H1 (cell line): ENCODE measurements around the gene REELD1. TPM values are rescaled to one million over a fixed set of nuclear protein-coding genes. Genes with fewer than 3 reads are reported as not detected.

Experiments used
- CTCF ChIA-PET: fragments of 300-600 bp; sonication (Branson Sonifier 250); formaldehyde crosslinking; loops from one replicate; lab custom pipeline; 2021; ENCODE audit not compliant: partially characterized antibody; lab: Charles Lee
- POLR2A ChIA-PET: fragments of 300-600 bp; sonication (Branson Sonifier 250); formaldehyde crosslinking; loops from one replicate; lab custom pipeline; 2021; ENCODE audit warnings: inconsistent platforms; ENCODE audit not compliant: partially characterized antibody; lab: Charles Lee
- DNase-seq, 2 experiments: peaks; one replicate each; pipeline versions ENCODE4 v3.0.0 to v3.0.0-alpha.2; 2010 to 2022; ENCODE audit warnings: low spot score in 2 of 2, low read depth in 1 of 2, mixed read lengths in 1 of 2
- FAIRE-seq: peaks from 2 replicates; lab custom pipeline; 2011; peaks lifted over from hg19 to GRCh38; lab: Jason Lieb, UNC
- H2AFZ ChIP-seq: 2 replicates; pipeline ENCODE4 v1.8.1; 2012; ENCODE audit warnings: low read length, inconsistent platforms
- H2AK5ac ChIP-seq: 2 replicates; pipeline ENCODE4 v1.6.1; 2013; ENCODE audit warnings: low read depth, low read length
- H2BK120ac ChIP-seq: replicated peaks from 2 replicates; pipeline ENCODE3; 2013; ENCODE audit warnings: low read depth, low read length, inconsistent platforms
- H2BK12ac ChIP-seq: 2 replicates; pipeline ENCODE4 v1.6.1; 2013; ENCODE audit warnings: low read depth, low read length
- H2BK15ac ChIP-seq: 2 replicates; pipeline ENCODE4 v1.6.1; 2013; ENCODE audit warnings: low read length
- H2BK20ac ChIP-seq: 2 replicates; pipeline ENCODE4 v1.6.1; 2013; ENCODE audit warnings: low read length
- H2BK5ac ChIP-seq: 2 replicates; pipeline ENCODE4 v1.6.1; 2013; ENCODE audit warnings: low read depth, low read length
- H3K14ac ChIP-seq: 2 replicates; pipeline ENCODE4 v1.6.1; 2013; ENCODE audit warnings: inconsistent platforms; ENCODE audit not compliant: insufficient read length
- H3K18ac ChIP-seq: 2 replicates; pipeline ENCODE4 v1.6.1; 2013; ENCODE audit warnings: low read length; ENCODE audit errors: extremely low read depth
- H3K23ac ChIP-seq: 2 replicates; pipeline ENCODE4 v1.6.1; 2013; ENCODE audit warnings: inconsistent platforms; ENCODE audit not compliant: insufficient read length
- H3K23me2 ChIP-seq: 2 replicates; pipeline ENCODE4 v1.6.1; 2013; ENCODE audit warnings: low read depth, low read length
- H3K27ac ChIP-seq: 2 replicates; pipeline ENCODE4 v1.6.1; 2011; ENCODE audit warnings: low read depth, low read length, inconsistent platforms
- H3K27me3 ChIP-seq, 4 experiments: replicated peaks in 1 of 4; 1 replicate in 1 of 4; 2 replicates in 3 of 4; pipeline versions ENCODE4 v1.6.1 to v1.8.1; 2011 to 2013; ENCODE audit warnings: low read length in 3 of 4, mild to moderate bottlenecking in 3 of 4, inconsistent platforms in 2 of 4, mixed read lengths in 2 of 4, moderate library complexity in 1 of 4; ENCODE audit not compliant: control insufficient read depth in 3 of 4, insufficient read depth in 3 of 4; ENCODE audit errors: extremely low read depth in 1 of 4
- H3K36me3 ChIP-seq, 4 experiments: 2 replicates each; pipeline versions ENCODE4 v1.6.1 to v1.8.1; 2011 to 2013; ENCODE audit warnings: mild to moderate bottlenecking in 4 of 4, low read length in 3 of 4, moderate library complexity in 2 of 4, control low read depth in 1 of 4, inconsistent platforms in 1 of 4; ENCODE audit not compliant: insufficient read depth in 4 of 4, control insufficient read depth in 2 of 4
- H3K4ac ChIP-seq: replicated peaks from 2 replicates; pipeline ENCODE3; 2013; ENCODE audit warnings: low read length, low read depth, mixed read lengths, inconsistent platforms; ENCODE audit not compliant: insufficient read length
- H3K4me1 ChIP-seq, 4 experiments: replicated peaks in 1 of 4; 1 replicate in 1 of 4; 2 replicates in 3 of 4; pipeline versions ENCODE4 v1.6.1 to v1.8.1; 2011 to 2013; ENCODE audit warnings: low read length in 3 of 4, inconsistent platforms in 2 of 4, mixed read lengths in 1 of 4; ENCODE audit not compliant: insufficient read depth in 4 of 4, control insufficient read depth in 3 of 4
- H3K4me2 ChIP-seq, 2 experiments: 2 replicates each; pipeline versions ENCODE4 v1.6.1 to v1.8.1; 2011 to 2013; ENCODE audit warnings: low read depth in 2 of 2, low read length in 2 of 2, control low read depth in 1 of 2, inconsistent platforms in 1 of 2, mild to moderate bottlenecking in 1 of 2; ENCODE audit not compliant: insufficient read depth in 1 of 2
- H3K4me3 ChIP-seq, 4 experiments: fragments of 200-600, 300-600 bp in 1 of 4; sonication (generic), shearing (Covaris generic), sonication (Bioruptor Twin) in 1 of 4; 2 replicates each; pipeline versions ENCODE4 v1.5.1 to v1.8.1; 2011 to 2016; ENCODE audit warnings: low read length in 4 of 4, low read depth in 3 of 4, control low read depth in 2 of 4, inconsistent platforms in 2 of 4, mild to moderate bottlenecking in 2 of 4, mixed read lengths in 1 of 4, moderate library complexity in 1 of 4; ENCODE audit not compliant: insufficient read depth in 2 of 4; ENCODE audit errors: extremely low read depth in 1 of 4
- H3K56ac ChIP-seq: replicated peaks from 2 replicates; pipeline ENCODE3; 2013; ENCODE audit warnings: low read depth, mild to moderate bottlenecking, mixed read lengths, low read length, inconsistent platforms; ENCODE audit not compliant: insufficient read length
- H3K79me1 ChIP-seq: 2 replicates; pipeline ENCODE4 v1.6.1; 2013; ENCODE audit warnings: low read depth, low read length, control low read depth
- H3K79me2 ChIP-seq, 2 experiments: 2 replicates each; pipeline versions ENCODE4 v1.6.1 to v1.8.1; 2012 to 2013; ENCODE audit warnings: low read length in 2 of 2, mild to moderate bottlenecking in 2 of 2, inconsistent platforms in 1 of 2; ENCODE audit not compliant: insufficient read depth in 2 of 2, control insufficient read depth in 1 of 2
- H3K9ac ChIP-seq, 4 experiments: replicated peaks in 1 of 4; 1 replicate in 1 of 4; 2 replicates in 3 of 4; pipeline versions ENCODE4 v1.6.1 to v1.8.1; 2011 to 2013; ENCODE audit warnings: low read depth in 3 of 4, low read length in 3 of 4, control low read depth in 2 of 4, mild to moderate bottlenecking in 2 of 4, moderate library complexity in 2 of 4, inconsistent platforms in 1 of 4; ENCODE audit errors: extremely low read depth in 1 of 4
- H3K9me3 ChIP-seq, 2 experiments: 2 replicates each; pipeline versions ENCODE4 v1.6.1 to v1.8.1; 2012 to 2013; ENCODE audit warnings: mild to moderate bottlenecking in 2 of 2, moderate library complexity in 2 of 2, control low read depth in 1 of 2, inconsistent platforms in 1 of 2, low read depth in 1 of 2, low read length in 1 of 2, mixed read lengths in 1 of 2; ENCODE audit not compliant: insufficient read depth in 2 of 2
- H4K20me1 ChIP-seq, 2 experiments: replicated peaks in 1 of 2; 2 replicates each; pipeline versions ENCODE3 to v1.8.1; 2011 to 2013; ENCODE audit warnings: inconsistent platforms in 2 of 2, low read length in 2 of 2, mild to moderate bottlenecking in 1 of 2; ENCODE audit not compliant: insufficient read depth in 2 of 2, control insufficient read depth in 1 of 2
- H4K5ac ChIP-seq: 2 replicates; pipeline ENCODE4 v1.6.1; 2013; ENCODE audit warnings: low read length, low read depth, mixed read lengths, inconsistent platforms; ENCODE audit not compliant: insufficient read length
- H4K8ac ChIP-seq: 2 replicates; pipeline ENCODE4 v1.8.0; 2013; ENCODE audit warnings: mild to moderate bottlenecking, moderate library complexity, low read length, inconsistent platforms; ENCODE audit not compliant: insufficient read depth; ENCODE audit errors: extremely low read depth
- H4K91ac ChIP-seq: replicated peaks from 2 replicates; pipeline ENCODE3; 2013; ENCODE audit warnings: low read length, mixed read lengths, inconsistent platforms; ENCODE audit not compliant: insufficient read length
- RFX5 ChIP-seq: IDR thresholded peaks from 2 replicates; pipeline ENCODE4 v1.6.1; 2011; ENCODE audit warnings: low read depth, low read length, improper control_type of control experiment, borderline replicate concordance
- ZNF274 ChIP-seq: IDR thresholded peaks from 2 replicates; pipeline ENCODE4 v1.7.0; 2012; ENCODE audit warnings: low read length, borderline replicate concordance; ENCODE audit errors: extremely low read depth
- WGBS, 2 experiments: shearing (Covaris generic) in 1 of 2; methylation state at CpG; one replicate each; pipeline versions ENCODE4 v1.1.6 to v1.1.7; 2013 to 2015; ENCODE audit warnings: low lambda C conversion rate in 2 of 2, mixed read lengths in 2 of 2, inconsistent platforms in 1 of 2, low coverage in 1 of 2, missing lambda C conversion rate in 1 of 2; ENCODE audit not compliant: insufficient replicate concordance in 2 of 2, insufficient coverage in 1 of 2, insufficient read length in 1 of 2; ENCODE audit errors: extremely low coverage in 1 of 2, missing lambda C conversion rate in 1 of 2; 5-methylcytosine and 5-hydroxymethylcytosine counted together
- polyA plus RNA-seq, 7 experiments: library from polyadenylated mRNA; depleted of rRNA in 3 of 7; stranded (reverse) in 5 of 7; unstranded in 2 of 7; fragments of >200 nt in 5 of 7; fragments of 200-250 nt in 2 of 7; gene quantifications; 1 replicate in 5 of 7; 2 replicates in 1 of 7; 4 replicates in 1 of 7; pipeline versions ENCODE4 v1.2.1 to v1.2.3, GENCODE V29; 2011 to 2013; ENCODE audit warnings: missing spikeins in 2 of 7, mixed read lengths in 2 of 7
- total RNA-seq: library from RNA; stranded (reverse); fragmentation: NEBNext Ultra II Directional; extraction: Animal tissue kit (Norgen Biotek cat#: 25700); gene quantifications from 2 replicates; pipeline ENCODE4 v1.2.1, GENCODE V29; 2021

Gene REELD1
- total and polyA plus RNA-seq, 2 of the 8 experiments (the other 6 are each of a cell fraction or from before 2014, with no cell fraction given), result 0.03 TPM; not detected in 1

DNA sequence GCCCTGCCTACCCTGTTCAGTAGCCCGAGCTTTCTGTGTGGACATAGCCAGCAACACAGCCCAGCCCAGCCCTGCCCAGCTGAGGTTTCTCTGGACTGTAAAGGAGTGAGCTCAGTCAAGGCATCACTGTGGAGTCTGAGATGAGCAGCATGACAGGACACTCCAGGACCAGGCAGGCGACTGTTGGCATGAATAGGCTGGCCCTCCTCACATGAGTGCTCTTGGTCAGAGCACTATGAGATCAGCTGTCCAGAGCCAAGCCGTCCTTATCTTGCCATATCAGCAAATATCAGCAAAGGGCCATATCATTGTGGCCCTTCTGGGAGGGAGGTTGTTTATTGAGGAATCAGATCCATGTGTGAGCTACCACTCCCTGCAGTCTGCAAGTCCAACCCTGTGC, 30.9 kb downstream of the REELD1 start:
- H3K56ac ChIP-seq, result no peak overlapping the region
- H3K23ac ChIP-seq, result no peak overlapping the region
- no peaks in the 10 kb centered on the region for H3K79me2 ChIP-seq
- H3K4me1 ChIP-seq, result peaks cover 0 to 3% (median 0%) of the 10 kb centered on the region in 4 experiments; a peak in 1 of 7 replicates
- no peaks in the 10 kb centered on the region for H3K27me3 ChIP-seq
- no peak overlapping the region for H2BK20ac ChIP-seq
- no peak overlapping the region for H4K91ac ChIP-seq
- no peak overlapping the region for H2BK120ac ChIP-seq
- H3K9me3 ChIP-seq, result no peaks in the 10 kb centered on the region
- H3K9ac ChIP-seq, result no peak overlapping the region
- DNase-seq (no peak), FAIRE-seq (no peak)
- no peak overlapping the region for H3K4me3 ChIP-seq
- no peak overlapping the region for H3K27ac ChIP-seq
- H2BK5ac ChIP-seq, result no peak overlapping the region
- ChIA-PET CTCF (interaction anchor here (0.9 to 2.8 kb wide), 7 partner anchors 15 to 852 kb away, joined by 3 to 22 read pairs (median 5); no protein-coding TSS in a partner anchor), POLR2A (no interaction called here)
- H3K18ac ChIP-seq, result no peak overlapping the region
- H2AK5ac ChIP-seq, result no peak overlapping the region
- no peaks in the 10 kb centered on the region for H3K36me3 ChIP-seq
- H2BK12ac ChIP-seq, result no peak overlapping the region
- H2AFZ ChIP-seq, result no peak overlapping the region
- H3K23me2 ChIP-seq, result no peaks in the 10 kb centered on the region
- no peak overlapping the region for H3K4ac ChIP-seq
- TF ChIP-seq RFX5 (no peak), ZNF274 (no peak)
- WGBS, 2 experiments, result 86% methylated on average over 3 of the region's 3 CpGs; no CpG with 5 or more reads in 1 of the 2 experiments
- H2BK15ac ChIP-seq, result no peak overlapping the region
- no peak overlapping the region for H3K14ac ChIP-seq
- H3K79me1 ChIP-seq, result no peaks in the 10 kb centered on the region
- H4K20me1 ChIP-seq, result no peaks in the 10 kb centered on the region
- no peak overlapping the region for H4K8ac ChIP-seq
- H3K4me2 ChIP-seq, result no peak overlapping the region
- H4K5ac ChIP-seq, result no peak overlapping the region
